OCI-LY1 (cell line): ENCODE results near the gene TRAF3IP1.

ENCODE experiments used
- CTCF ChIP-seq: fragments of 200-600 bp; sonication (generic), shearing (Covaris generic); IDR thresholded peaks from 2 replicates; pipeline ENCODE4 v1.5.1; 2017; ENCODE audit warnings: mild to moderate bottlenecking, antibody characterized with exemption, low read length, moderate library complexity, mixed read lengths
- EZH2 ChIP-seq: fragments of 200-600 bp; sonication (generic), shearing (Covaris generic); IDR thresholded peaks from 2 replicates; pipeline ENCODE4 v1.8.0; 2017; ENCODE audit warnings: borderline replicate concordance, mixed run types, mild to moderate bottlenecking, antibody characterized with exemption, low read length, moderate library complexity, mixed read lengths

- TF ChIP-seq EZH2 (no peak), CTCF (no peak)
Observed at GRCh38 chr2:238388794-238389193, 68.5 kb downstream of the TRAF3IP1 start.
